Smooth muscle cell (in vitro differentiated cells): Measurements from ENCODE around the gene ZNF516. TPM values are rescaled to one million over a fixed set of nuclear protein-coding genes. Genes with fewer than 3 reads are reported as not detected.
A peak's percentile ranks its signal among the peaks of the same experiment; 100 is the strongest.

ENCODE experiments used
- DNase-seq: peaks from one replicate; lab custom pipeline; 2025; ENCODE audit not compliant: unreplicated experiment; lab: John Stamatoyannopoulos, UW
- H2AFZ ChIP-seq: fragments of 200-600 bp; sonication (generic); 2 replicates; pipeline ENCODE4 v1.6.0; 2016; ENCODE audit warnings: antibody characterized with exemption, low read depth, mild to moderate bottlenecking
- H3F3A ChIP-seq: fragments of 200-600 bp; sonication (generic); 2 replicates; pipeline ENCODE4 v1.6.0; 2017; ENCODE audit warnings: antibody characterized with exemption, low read depth
- H3K27ac ChIP-seq: fragments of 200-600 bp; sonication (generic); 2 replicates; pipeline ENCODE4 v1.5.1; 2016; ENCODE audit warnings: low read depth, mild to moderate bottlenecking
- H3K27me3 ChIP-seq: fragments of 200-600 bp; sonication (generic); 2 replicates; pipeline ENCODE4 v1.6.1; 2016; ENCODE audit warnings: low read depth, mild to moderate bottlenecking
- H3K36me3 ChIP-seq: fragments of 200-600 bp; sonication (generic); 2 replicates; pipeline ENCODE4 v1.5.1; 2016; ENCODE audit warnings: low read depth
- H3K4me1 ChIP-seq: fragments of 200-600 bp; sonication (generic); 2 replicates; pipeline ENCODE4 v1.5.1; 2016; ENCODE audit warnings: low read depth
- H3K4me2 ChIP-seq: fragments of 200-600 bp; sonication (generic); 2 replicates; pipeline ENCODE4 v1.6.0; 2016; ENCODE audit warnings: mild to moderate bottlenecking
- H3K4me3 ChIP-seq: fragments of 200-600 bp; sonication (generic); 2 replicates; pipeline ENCODE4 v1.5.1; 2016; ENCODE audit warnings: mild to moderate bottlenecking
- H3K79me2 ChIP-seq: fragments of 200-600 bp; sonication (generic); 2 replicates; pipeline ENCODE4 v1.6.0; 2016; ENCODE audit warnings: low read depth, mild to moderate bottlenecking
- H3K9ac ChIP-seq: fragments of 200-600 bp; sonication (generic); 2 replicates; pipeline ENCODE4 v1.6.0; 2016; ENCODE audit warnings: low read depth
- H3K9me3 ChIP-seq: fragments of 200-600 bp; sonication (generic); replicated peaks from 2 replicates; pipeline ENCODE4 v1.5.1; 2016; ENCODE audit warnings: low read depth
- H4K20me1 ChIP-seq: fragments of 200-600 bp; sonication (generic); 2 replicates; pipeline ENCODE4 v1.6.0; 2016; ENCODE audit warnings: low read depth
- WGBS: methylation state at CpG from one replicate; pipeline ENCODE4 v1.1.7; 2016; ENCODE audit warnings: low lambda C conversion rate; 5-methylcytosine and 5-hydroxymethylcytosine counted together
- polyA plus RNA-seq: library from polyadenylated mRNA; unstranded; fragments of >200 nt; fragmentation: Nextera tagmentation; extraction: Ambion mirVana; gene quantifications from 2 replicates; pipeline ENCODE4 v1.2.1, GENCODE V29; 2016
- total RNA-seq: library from RNA; depleted of rRNA; stranded (reverse); fragments of >200 nt; gene quantifications from 2 replicates; pipeline ENCODE4 v1.2.3, GENCODE V29; 2014
- TF ChIP-seq, protein P1 (sequence below): fragments of 200-600 bp; sonication (generic); IDR thresholded peaks from 2 replicates; pipeline ENCODE4 v1.5.1; 2017; ENCODE audit warnings: borderline replicate concordance, mild to moderate bottlenecking, antibody characterized with exemption; ENCODE audit not compliant: insufficient read depth, poor library complexity, severe bottlenecking

ZNF516 gene
- total and polyA plus RNA-seq, 2 experiments from 2014 or later: 15.6 to 24.2 TPM

DNA sequence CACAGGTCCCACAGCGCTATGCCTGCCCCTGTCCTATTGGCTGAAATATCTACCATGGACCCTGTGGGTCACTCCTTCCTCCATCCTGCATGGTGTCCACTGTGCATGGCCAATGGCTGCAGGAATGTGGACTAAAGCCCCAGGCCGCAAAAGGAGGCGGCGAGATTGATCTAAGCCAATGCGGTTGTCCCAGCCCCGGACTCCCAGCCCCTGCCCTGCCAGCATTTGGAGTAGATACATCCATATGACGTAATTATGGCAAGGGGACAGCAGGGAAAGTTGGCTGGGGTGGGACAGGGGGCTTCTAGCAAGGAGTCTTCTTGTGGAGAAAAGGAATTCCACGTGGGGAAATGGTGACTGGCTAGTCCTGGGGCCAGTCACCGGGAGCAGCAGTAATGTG lies 11.4 kb upstream of the ZNF516 start:
- TF ChIP-seq, protein P1, sequence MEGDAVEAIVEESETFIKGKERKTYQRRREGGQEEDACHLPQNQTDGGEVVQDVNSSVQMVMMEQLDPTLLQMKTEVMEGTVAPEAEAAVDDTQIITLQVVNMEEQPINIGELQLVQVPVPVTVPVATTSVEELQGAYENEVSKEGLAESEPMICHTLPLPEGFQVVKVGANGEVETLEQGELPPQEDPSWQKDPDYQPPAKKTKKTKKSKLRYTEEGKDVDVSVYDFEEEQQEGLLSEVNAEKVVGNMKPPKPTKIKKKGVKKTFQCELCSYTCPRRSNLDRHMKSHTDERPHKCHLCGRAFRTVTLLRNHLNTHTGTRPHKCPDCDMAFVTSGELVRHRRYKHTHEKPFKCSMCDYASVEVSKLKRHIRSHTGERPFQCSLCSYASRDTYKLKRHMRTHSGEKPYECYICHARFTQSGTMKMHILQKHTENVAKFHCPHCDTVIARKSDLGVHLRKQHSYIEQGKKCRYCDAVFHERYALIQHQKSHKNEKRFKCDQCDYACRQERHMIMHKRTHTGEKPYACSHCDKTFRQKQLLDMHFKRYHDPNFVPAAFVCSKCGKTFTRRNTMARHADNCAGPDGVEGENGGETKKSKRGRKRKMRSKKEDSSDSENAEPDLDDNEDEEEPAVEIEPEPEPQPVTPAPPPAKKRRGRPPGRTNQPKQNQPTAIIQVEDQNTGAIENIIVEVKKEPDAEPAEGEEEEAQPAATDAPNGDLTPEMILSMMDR: no peak
- H3K4me1 ChIP-seq: peaks cover 15% of the 10 kb centered on the region
- H3K27me3 ChIP-seq: no peaks in the 10 kb centered on the region

DNA sequence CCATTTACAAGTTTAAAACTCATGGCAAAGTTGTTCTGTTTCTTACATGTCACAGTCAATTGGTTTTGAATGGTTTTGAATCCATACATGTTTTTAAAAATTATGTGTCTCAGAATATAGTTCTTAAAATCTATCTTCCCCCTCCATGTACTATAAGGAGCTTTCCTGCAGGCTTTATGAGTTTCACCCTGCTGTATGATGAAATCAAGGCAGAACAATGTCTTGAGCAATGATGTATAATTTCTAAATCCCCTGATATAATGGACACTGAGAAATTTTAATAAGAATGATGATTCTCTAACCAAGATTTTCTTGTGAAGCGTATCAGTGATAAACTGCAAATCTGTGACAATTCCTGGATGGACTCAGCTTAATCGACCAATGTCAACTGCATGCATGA lies 10.6 kb upstream of the ZNF516 start:
- Histone ChIP-seq H3K27me3 (no peaks in the 10 kb centered on the region), H3K9ac (no peak overlapping the region), H3K9me3 (no peaks in the 10 kb centered on the region), H3K79me2 (no peaks in the 10 kb centered on the region), H3F3A (peaks cover 7% of the 10 kb centered on the region), H3K36me3 (no peaks in the 10 kb centered on the region), H3K4me1 (peaks cover 15% of the 10 kb centered on the region), H2AFZ (no peak overlapping the region), H3K27ac (no peak overlapping the region), H3K4me3 (no peak overlapping the region), H3K4me2 (no peak overlapping the region), H4K20me1 (no peaks in the 10 kb centered on the region)
- no peak for DNase-seq
- WGBS: 99% methylated on average over 2 of the region's 2 CpGs
- TF ChIP-seq, protein P1: no peak

More for the DNA sequence above, 11.4 kb upstream of the ZNF516 start:
- H3K4me3 ChIP-seq: no peak overlapping the region
- H3K36me3 ChIP-seq: no peaks in the 10 kb centered on the region
- no peak overlapping the region for H3K9ac ChIP-seq
- peaks cover 7% of the 10 kb centered on the region for H3F3A ChIP-seq
- H2AFZ ChIP-seq: no peak overlapping the region
- WGBS: 96% methylated on average over 9 of the region's 9 CpGs
- no peak overlapping the region for H3K27ac ChIP-seq
- H3K9me3 ChIP-seq: no peaks in the 10 kb centered on the region
- no peak overlapping the region for H3K4me2 ChIP-seq
- no peaks in the 10 kb centered on the region for H3K79me2 ChIP-seq
- H4K20me1 ChIP-seq: no peaks in the 10 kb centered on the region
- no peak for DNase-seq

DNA sequence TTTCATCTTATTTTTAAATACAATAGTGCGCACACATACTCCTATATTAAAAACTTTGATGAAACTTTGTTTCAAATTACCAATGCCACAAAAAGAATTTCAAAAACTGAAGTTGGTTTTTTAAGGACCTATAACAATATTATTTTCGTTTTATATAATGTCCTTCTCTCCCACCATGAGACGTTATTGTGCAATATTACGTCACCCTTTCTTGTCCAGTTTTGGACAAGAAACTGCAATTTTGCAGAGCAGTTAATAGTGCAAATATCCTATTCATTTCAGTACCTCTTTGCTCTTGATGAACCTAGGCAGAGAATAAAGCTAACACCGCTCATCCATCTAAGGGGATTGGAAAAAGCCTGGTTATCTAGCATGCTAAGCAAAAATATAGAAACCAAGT lies 9.7 kb upstream of the ZNF516 start:
- H3F3A ChIP-seq: peaks cover 7% of the 10 kb centered on the region
- H4K20me1 ChIP-seq: no peaks in the 10 kb centered on the region
- H3K4me1 ChIP-seq: peaks cover 18% of the 10 kb centered on the region
- H3K9ac ChIP-seq: no peak overlapping the region
- no peak overlapping the region for H3K27ac ChIP-seq
- H3K36me3 ChIP-seq: no peaks in the 10 kb centered on the region
- no peak overlapping the region for H3K4me3 ChIP-seq
- no peaks in the 10 kb centered on the region for H3K79me2 ChIP-seq
- no peak overlapping the region for H3K4me2 ChIP-seq
- 87% methylated on average over 5 of the region's 5 CpGs for WGBS
- no peak for DNase-seq
- no peak overlapping the region for H2AFZ ChIP-seq
- H3K27me3 ChIP-seq: no peaks in the 10 kb centered on the region
- H3K9me3 ChIP-seq: no peaks in the 10 kb centered on the region
- TF ChIP-seq, protein P1: no peak

DNA sequence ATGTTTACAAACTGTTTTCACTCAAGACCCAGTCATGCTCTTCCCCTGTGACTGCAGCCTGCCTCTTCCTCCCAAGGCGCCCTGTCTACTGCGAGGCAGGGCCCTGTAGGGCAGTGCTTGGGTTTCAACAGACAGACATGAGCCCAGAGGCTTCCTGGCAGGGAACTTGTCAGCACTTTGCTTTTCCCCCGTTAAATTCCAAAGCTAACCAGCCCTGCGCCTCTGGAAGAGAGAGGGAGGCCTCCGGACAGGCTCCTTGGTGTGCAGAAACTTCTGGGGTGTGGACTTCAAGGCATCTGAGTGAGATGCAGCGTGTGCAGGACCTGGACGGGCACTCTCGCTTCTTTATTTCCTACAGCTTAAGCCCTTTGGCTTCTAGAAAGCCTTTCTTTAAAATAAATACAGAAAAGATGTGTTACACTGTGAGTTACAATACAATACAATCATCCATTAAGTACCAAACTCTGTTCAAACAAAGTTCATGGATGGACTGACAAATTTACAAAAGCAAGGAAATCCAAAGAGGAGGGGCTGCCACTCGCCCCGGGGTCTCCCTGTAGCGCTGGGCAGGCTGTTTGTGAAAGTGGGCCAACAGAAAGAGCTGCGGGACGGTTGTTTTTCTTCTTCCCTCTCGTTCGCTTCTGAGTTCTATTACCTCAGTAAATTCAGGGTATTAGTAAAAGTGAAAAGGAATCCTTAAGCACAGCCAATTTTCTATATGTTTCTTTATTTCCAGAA lies 8.8 kb upstream of the ZNF516 start:
- H3K27ac ChIP-seq: no peak overlapping the region
- H3K79me2 ChIP-seq: no peaks in the 10 kb centered on the region
- WGBS: 56% methylated on average over 15 of the region's 15 CpGs
- H2AFZ ChIP-seq: peak overlapping the region; percentile 85
- H3K36me3 ChIP-seq: no peaks in the 10 kb centered on the region
- no peak overlapping the region for H3K9ac ChIP-seq
- TF ChIP-seq, protein P1: no peak
- no peaks in the 10 kb centered on the region for H3K9me3 ChIP-seq
- peaks cover 28% of the 10 kb centered on the region for H3K4me1 ChIP-seq
- H4K20me1 ChIP-seq: no peaks in the 10 kb centered on the region
- no peak for DNase-seq
- peaks cover 7% of the 10 kb centered on the region for H3F3A ChIP-seq
- H3K4me2 ChIP-seq: peak overlapping the region; percentile 29
- no peaks in the 10 kb centered on the region for H3K27me3 ChIP-seq
- H3K4me3 ChIP-seq: no peak overlapping the region
